Measurements from ENCODE around the gene PRAMEF2.
"Not testable (repeated sequence)": the region's sequence is repeated elsewhere in the genome, so short reads cannot be mapped to it uniquely, and the experiment has no call there.

Gene PRAMEF2
- 0 reads per million in 2 donors for total RNA-seq

DNA sequence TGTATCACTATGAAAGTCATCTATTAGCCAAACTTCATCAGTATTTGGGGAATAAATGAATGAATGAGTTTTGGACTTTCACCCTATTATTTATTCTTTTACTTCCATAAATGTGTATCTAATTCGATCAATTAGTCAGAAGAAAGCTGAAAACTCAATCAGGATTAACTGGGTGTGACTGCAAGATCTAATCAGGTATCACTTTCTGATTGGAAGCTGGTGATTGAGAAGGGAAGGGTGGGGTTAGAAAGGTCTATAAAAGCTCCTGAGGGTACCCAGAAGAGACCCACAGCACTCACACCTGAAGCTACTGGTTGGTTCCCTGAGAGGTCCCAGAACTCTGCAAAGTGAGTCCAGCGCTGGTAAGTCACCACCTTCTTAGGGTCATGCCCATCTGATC lies at the start of gene PRAMEF2:
PRAMEF2 (plus strand) TSS at position 301 of the 400 bp plus-strand sequence. CDS start 1,924 bp downstream, outside the sequence.
- DNase-seq, result not testable (repeated sequence)

DNA sequence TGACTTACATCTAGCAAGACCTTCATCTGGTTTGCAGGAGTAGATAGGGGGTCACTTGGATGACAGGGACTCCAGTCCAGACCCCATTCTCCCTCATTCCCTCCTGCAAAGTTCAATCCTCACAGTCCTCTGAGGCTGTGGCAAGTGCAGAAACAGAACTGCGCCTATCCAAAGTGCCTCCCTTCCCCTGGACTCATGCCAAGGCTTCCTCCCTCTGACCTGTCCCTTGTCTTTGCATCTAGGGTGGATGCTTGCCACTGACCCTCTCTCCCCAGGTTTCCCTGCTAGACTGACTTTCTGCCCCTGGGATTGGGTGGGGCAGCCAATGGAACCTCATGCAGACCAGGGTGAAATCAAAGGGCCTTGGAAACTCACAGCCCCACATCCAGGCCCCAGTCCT lies 47.0 kb upstream of the PRAMEF2 start:
- no peak for DNase-seq

DNA sequence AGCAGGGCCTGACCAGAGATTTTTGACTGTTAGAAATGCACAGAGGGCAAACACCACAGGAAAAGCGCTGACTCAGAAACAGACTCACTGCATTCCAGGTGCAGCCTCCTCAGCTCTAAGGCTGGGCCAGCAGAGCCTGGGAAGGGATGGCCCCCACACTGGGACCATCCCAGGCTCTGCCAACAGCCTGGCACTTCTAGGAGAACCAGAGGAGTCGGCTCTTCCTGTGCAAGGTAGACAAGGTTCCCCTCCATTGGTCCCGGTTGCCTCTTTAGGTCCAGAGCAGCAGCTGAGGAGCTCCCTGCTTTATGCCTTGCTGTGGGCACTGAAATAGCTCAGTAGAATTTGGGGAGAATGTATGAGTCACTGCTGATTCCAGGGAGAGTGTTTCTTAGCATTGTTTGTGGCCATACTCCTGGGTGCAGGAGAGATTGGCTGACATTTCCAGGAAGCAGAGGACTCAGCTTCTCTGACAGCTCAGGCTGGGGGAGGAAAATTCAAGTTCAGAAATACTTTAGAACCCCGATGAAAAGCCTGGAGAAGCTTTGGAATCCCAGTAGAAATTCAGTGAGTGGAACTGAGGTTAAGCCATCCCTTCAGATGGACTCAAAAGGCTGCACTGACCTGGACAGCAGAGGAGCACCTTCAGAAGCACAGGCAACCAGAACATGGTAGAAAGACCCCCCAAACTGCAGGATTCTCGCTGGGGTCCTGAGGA lies 46.0 kb upstream of the PRAMEF2 start:
- no peak for DNase-seq

DNA sequence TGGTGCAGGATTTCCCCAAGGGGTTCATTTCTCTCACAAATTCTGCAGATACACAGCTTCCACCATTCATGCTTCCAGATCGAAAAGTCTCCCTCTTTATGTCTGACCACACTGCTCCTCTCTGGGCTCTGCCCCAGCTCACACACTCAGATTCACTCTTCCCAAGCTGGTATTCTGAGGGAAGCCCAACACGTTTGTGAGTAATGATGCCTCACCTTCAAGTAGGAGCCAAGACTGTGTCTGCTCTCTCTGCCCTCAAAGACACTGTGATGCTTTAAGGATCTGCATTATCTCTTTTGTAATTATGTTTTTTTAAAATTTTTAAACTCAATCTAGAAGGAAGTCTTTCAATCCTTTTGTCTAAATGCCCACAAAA lies 45.5 kb upstream of the PRAMEF2 start:
- no peak for DNase-seq

GRCh38 chr1:12819061-12819460 lies 37.8 kb upstream of the PRAMEF2 start:
- DNase-seq, result not testable (repeated sequence)

DNA sequence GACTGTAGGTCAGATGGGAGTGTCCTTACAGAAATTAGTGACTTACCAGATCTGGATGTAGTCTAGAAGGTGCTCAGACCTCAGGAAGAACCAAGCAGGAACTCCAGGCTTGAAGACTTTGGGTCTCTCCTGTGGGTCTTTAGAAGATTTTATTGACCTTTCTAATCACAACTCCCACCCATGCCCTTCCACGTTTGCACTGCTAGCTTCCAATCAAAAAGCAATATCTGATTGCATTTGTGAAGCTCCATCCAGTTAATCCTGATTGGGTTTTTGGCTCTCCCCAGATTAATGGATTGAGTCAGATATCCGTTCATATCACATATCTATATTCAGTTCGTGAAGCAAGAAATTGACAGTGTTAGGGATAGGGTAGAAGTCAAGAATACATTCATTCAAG lies 25.6 kb upstream of the PRAMEF2 start, which contains the start of gene PRAMEF11:
PRAMEF11 (minus strand) TSS at position 101 of the 400 bp plus-strand sequence. CDS start 2,621 bp downstream, outside the sequence.
- not testable (repeated sequence) for DNase-seq

DNA sequence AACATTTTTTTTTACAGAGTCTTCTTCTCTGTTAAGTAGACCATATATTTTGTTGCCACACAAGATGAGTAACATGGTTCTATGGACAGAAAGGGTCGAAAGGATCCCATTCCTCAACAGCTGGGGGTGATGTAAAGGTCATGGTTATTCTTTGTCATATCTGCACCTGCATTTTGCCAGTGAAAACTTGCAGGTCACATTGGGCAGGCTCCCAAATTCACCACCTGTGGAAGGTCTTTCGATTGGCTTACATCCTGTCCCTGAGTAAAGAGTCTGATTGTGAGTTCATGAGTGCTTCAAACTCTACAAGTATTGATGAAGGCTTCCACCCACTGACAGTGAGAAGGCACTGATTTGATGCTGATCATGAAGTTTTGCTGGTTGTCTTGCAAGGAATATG lies 23.6 kb upstream of the PRAMEF2 start:
- not testable (repeated sequence) for DNase-seq

- DNase-seq, result not testable (repeated sequence)
Measured at GRCh38 chr1:12848620-12849019, 8.3 kb upstream of the PRAMEF2 start, which contains the start of gene HNRNPCL1. Gene HNRNPCL1, minus strand, starts transcription at chr1:12848720. Its CDS starts 431 bp downstream, at chr1:12848289.

- DNase-seq, result no peak
Measured at GRCh38 chr1:12851779-12852178, 5.1 kb upstream of the PRAMEF2 start.

DNA sequence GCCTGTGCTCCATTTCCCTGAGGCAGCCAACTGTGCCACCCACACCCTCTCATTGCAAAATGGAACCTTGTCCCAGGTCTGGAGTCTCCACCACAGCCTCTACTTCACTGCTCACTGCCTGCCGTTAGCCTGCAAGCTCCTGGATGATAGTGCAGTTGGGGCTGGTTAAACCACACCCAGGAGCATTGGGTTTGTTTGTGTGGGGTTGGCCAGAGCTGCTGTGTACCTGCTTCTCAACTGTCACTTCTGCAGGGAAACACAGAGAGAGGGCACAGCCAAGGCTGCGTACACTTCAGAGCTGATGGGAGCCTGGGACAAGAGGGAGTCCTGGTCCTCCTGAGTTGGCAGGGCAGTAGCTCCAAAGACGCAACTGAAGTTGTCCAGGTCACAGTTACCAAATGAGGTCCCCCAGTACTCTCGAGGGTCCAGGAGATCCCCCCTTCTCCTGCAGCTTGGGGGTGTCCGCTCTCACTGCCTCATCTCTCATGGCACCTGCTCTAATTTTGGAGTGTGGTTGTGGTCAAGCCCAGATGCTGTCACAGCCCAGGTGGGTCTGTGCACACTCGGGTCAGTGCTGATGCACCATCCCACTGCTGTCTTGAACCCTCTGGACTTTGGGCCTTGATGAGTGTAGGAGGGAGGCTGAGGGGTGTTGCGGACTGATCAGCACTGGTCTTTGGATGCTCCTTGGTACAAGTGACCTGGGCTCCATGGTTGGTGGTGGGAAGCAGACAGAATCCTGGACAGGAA lies 6.4 kb downstream of the PRAMEF2 start:
- DNase-seq, result not testable (repeated sequence)

DNA sequence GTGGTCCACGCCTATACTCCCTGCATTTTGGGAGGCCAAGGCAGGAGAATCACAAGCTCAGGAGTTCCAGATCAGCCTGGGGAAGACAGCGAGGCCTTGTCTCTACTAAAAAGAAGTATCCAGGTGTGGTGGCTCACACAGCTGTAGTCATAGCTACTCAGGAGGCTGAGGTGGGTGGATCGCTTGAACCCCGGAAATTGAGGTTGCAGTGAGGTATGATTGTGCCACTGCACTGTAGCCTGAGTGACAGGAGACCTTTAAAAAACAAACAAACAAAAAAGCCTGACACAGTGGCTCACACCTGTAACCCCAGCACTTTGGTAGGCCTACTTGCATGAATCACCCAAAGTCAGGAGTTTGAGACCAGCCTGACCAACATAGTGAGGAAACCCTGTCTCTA lies 21.6 kb downstream of the PRAMEF2 start:
- DNase-seq, result not testable (repeated sequence)

GRCh38 chr1:12886101-12886500 lies 29.2 kb downstream of the PRAMEF2 start, which contains the start of gene PRAMEF4:
Gene PRAMEF4, minus strand, starts transcription at chr1:12886201. Its CDS starts 2,807 bp downstream, at chr1:12883394.
- not testable (repeated sequence) for DNase-seq

- not testable (repeated sequence) for DNase-seq
Measured at GRCh38 chr1:12898170-12898569, 41.3 kb downstream of the PRAMEF2 start, which contains the start of gene PRAMEF10. Gene PRAMEF10, minus strand, starts transcription at chr1:12898270. Its CDS starts 2,423 bp downstream, at chr1:12895847.

DNA sequence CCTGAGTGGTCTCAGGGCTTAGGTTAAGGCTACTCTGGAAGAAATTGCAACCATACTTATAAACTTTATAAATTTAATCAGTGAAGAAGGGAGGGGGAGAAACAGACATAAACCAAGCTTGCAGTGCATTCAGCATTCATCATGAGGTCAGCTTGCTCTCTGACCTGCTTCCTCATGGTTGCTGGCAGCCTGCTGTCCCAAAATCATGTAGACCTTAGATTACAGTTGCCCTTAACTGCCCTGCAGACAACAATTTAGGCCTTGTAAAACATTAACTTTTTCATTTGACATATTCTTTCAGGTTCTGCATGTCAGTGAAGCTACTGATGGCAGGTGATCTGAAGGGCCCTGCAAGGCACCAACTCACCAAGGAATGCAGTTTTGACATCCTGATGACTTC lies 42.3 kb downstream of the PRAMEF2 start:
- not testable (repeated sequence) for DNase-seq

DNA sequence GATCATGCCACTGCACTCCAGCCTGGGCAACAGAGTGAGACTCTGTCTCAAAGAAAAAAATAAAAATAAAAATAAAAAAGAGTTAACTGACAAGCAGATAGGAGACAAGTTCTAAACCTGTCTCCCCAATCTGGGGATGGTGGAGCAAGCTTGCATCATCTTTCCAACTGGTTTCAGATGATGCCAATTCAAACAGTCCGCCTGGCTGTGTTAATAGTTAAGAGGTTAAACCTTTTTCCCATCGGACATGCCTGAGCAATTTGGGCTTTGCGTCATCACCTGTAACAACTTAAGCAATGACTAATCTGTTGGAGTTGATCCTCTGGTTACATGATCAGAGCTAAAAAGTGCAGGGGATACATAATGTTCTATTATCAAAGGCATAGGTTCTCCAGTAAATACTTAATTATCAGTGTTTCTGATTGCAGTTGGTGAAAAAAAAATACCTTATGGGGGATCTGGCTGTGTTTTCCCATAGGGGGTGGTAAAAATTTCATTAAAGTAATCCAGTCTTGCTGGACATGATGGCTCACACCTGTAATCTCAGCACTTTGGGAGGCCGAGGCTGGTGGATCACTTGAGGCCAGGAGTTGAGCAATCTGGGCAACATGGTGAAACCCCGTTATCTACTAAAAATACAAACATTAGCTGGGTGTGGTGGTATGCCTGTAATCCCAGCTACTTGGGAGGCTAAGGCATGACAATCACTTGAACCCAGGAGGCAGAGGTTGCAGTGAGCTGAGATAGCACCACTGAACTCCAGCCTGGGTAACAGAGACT lies 47.1 kb downstream of the PRAMEF2 start:
- not testable (repeated sequence) for DNase-seq

Data from T-helper 9 cell (primary cell).